ENCODE data around the gene WWOX. TPM values are rescaled to one million over a fixed set of nuclear protein-coding genes. Genes with fewer than 3 reads are reported as not detected.

WWOX gene
- total and polyA plus RNA-seq, 2 donors (not counting 3 experiments of a cell fraction or from before 2014, with no cell fraction given) = 6.2 to 12.5 TPM

DNA sequence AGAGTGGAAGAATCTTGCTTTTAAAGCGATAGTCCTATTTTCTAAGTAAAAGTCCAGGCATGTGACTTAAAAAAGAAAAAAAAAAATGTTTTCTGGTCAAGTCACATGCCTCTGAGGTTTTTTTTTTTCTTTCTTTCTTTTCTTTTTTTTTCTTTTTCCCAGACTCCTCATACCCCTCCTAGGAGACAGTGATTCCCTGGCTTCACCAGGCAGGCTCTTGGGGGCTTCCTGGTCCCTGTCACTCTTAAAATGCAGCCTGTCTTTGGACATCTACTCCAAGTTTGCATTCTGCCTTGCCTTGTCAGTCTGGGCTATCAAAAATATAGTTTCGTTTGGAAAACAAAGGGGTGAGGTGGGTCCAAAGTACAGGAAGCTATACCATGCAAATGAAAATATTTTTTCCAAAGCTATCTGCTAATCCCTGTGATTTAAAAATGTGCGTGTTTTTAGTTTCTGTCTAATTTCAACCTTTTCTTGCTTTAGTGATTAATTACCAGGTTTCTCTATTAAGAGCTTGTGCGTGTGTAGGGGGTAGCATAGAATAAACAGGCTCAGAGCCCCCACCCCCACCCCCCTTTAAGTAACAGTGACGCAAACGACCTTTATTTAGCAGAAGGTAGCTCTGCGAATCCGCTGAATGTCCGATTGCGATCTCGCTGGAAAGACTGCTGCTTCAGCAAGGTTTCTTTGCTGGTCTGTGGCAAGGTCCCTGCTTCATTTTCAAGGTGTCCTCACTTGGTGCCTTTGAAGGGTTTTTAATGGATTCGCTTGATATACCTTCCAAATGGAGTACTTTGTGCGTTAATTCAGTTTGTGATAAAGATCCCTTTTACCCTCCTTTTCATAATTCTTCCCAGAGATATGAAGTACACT, 510.2 kb downstream of the WWOX start:
- no peak for FAIRE-seq
- no TSS peak for BruUV-seq (replicated peaks)
- Histone ChIP-seq H3K4me3 (replicated peaks in 1 of 3; ENCODE audit: insufficient read depth in 1 of 3, low read depth in 1 of 3, low read length in 3 of 3) (no peak overlapping the region), H3K27me3 (ENCODE audit: control insufficient read depth in 2 of 2, insufficient read depth in 2 of 2, low read length in 2 of 2) (no peaks in the 10 kb centered on the region), H3K9ac (replicated peaks; ENCODE audit: extremely low read depth, insufficient read depth, low read length) (no peak overlapping the region), H3K4me2 (ENCODE audit: insufficient read depth, low read length) (no peak overlapping the region), H2AFZ (ENCODE audit: low read depth, low read length) (no peak overlapping the region), H3K9me3 (replicated peaks; ENCODE audit: control insufficient read depth, insufficient read depth, low read length) (no peaks in the 10 kb centered on the region), H4K20me1 (replicated peaks; ENCODE audit: control insufficient read depth, extremely low read depth, insufficient read depth, low read length) (no peaks in the 10 kb centered on the region), H3K27ac (ENCODE audit: insufficient read depth, low read depth, low read length) (no peak overlapping the region), H3K9me1 (replicated peaks; ENCODE audit: control insufficient read depth, extremely low read depth, insufficient read depth, low read length) (no peaks in the 10 kb centered on the region), H3K79me2 (ENCODE audit: control insufficient read depth, insufficient read depth, low read length) (no peaks in the 10 kb centered on the region), H3K4me1 (ENCODE audit: control insufficient read depth, extremely low read depth, insufficient read depth, low read length) (no peaks in the 10 kb centered on the region), H3K36me3 (ENCODE audit: control insufficient read depth in 2 of 2, extremely low read depth in 1 of 2, insufficient read depth in 2 of 2, low read length in 2 of 2) (no peaks in the 10 kb centered on the region)
- dilution Hi-C loops (cut with MboI; ENCODE audit: extremely low pct_ligation_motif_present, low sequenced_read_pairs) = no loop called here
- CTCF ChIA-PET = no interaction called here
- intact Hi-C loops (cut with micrococcal nuclease) = no loop called here
- DNase-seq (ENCODE audit: low read depth, low spot score) = no peak
- no peak for TF ChIP-seq JUN (IDR thresholded peaks at IDR 0.05; ENCODE audit: borderline replicate concordance, insufficient read depth, insufficient read length, low read depth)
- TF ChIP-seq, protein P1, sequence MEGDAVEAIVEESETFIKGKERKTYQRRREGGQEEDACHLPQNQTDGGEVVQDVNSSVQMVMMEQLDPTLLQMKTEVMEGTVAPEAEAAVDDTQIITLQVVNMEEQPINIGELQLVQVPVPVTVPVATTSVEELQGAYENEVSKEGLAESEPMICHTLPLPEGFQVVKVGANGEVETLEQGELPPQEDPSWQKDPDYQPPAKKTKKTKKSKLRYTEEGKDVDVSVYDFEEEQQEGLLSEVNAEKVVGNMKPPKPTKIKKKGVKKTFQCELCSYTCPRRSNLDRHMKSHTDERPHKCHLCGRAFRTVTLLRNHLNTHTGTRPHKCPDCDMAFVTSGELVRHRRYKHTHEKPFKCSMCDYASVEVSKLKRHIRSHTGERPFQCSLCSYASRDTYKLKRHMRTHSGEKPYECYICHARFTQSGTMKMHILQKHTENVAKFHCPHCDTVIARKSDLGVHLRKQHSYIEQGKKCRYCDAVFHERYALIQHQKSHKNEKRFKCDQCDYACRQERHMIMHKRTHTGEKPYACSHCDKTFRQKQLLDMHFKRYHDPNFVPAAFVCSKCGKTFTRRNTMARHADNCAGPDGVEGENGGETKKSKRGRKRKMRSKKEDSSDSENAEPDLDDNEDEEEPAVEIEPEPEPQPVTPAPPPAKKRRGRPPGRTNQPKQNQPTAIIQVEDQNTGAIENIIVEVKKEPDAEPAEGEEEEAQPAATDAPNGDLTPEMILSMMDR (IDR thresholded peaks at IDR 0.05; ENCODE audit: extremely low read depth in 1 of 2, insufficient read depth in 1 of 2, low read depth in 1 of 2, low read length in 2 of 2) = no peak
- TF ChIP-seq POLR2AphosphoS5 (IDR thresholded peaks at IDR 0.05; ENCODE audit: insufficient read depth, low read depth, low read length) = no peak
- TF ChIP-seq EZH2 (IDR thresholded peaks at IDR 0.05; ENCODE audit: borderline replicate concordance, low read depth, low read length, severe bottlenecking) = no peak
- TF ChIP-seq POLR2A (IDR thresholded peaks at IDR 0.05; ENCODE audit: low read depth, low read length) = no peak
- TF ChIP-seq, protein P2, sequence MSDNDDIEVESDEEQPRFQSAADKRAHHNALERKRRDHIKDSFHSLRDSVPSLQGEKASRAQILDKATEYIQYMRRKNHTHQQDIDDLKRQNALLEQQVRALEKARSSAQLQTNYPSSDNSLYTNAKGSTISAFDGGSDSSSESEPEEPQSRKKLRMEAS (IDR thresholded peaks at IDR 0.05; ENCODE audit: insufficient read depth, insufficient read length) = no peak
- no peak for TF ChIP-seq FOS (IDR thresholded peaks at IDR 0.05; ENCODE audit: borderline replicate concordance, insufficient read depth, low read length)
- POLR2A ChIA-PET = no interaction called here
